A673 (cell line): ENCODE data around the gene ZNF396. TPM values are rescaled to one million over a fixed set of nuclear protein-coding genes. Genes with fewer than 3 reads are reported as not detected.

ENCODE experiments used
- BruUV-seq: library from RNA; stranded (reverse); fragments of 400-500 nt; replicated peaks from 2 replicates; lab custom pipeline; 2021; lab: Mats Ljungman, UMichigan
- CTCF ChIA-PET: fragments of 300-600 bp; sonication (Branson Sonifier 250); formaldehyde crosslinking; loops from one replicate; lab custom pipeline; 2022; ENCODE audit warnings: antibody characterized with exemption; lab: Charles Lee
- POLR2A ChIA-PET: fragments of 300-600 bp; sonication (Branson Sonifier 250); formaldehyde crosslinking; loops from one replicate; lab custom pipeline; 2022; ENCODE audit warnings: antibody characterized with exemption; ENCODE audit not compliant: low non-redundant PET; lab: Charles Lee
- DNase-seq: peaks from one replicate; pipeline ENCODE4 v3.0.0-alpha.2; 2015; ENCODE audit warnings: low spot score
- H3K27ac ChIP-seq: fragments of 200-600 bp; sonication (generic); 2 replicates; pipeline ENCODE4 v1.5.1; 2016; ENCODE audit warnings: mixed run types, low read depth, mild to moderate bottlenecking, mixed read lengths, antibody characterized with exemption, low read length; ENCODE audit not compliant: poor library complexity, severe bottlenecking
- H3K27me3 ChIP-seq: fragments of 200-600 bp; sonication (generic); replicated peaks from 2 replicates; pipeline ENCODE4 v1.6.1; 2017; ENCODE audit warnings: mixed run types, low read depth, mild to moderate bottlenecking, mixed read lengths, antibody characterized with exemption, low read length; ENCODE audit not compliant: insufficient read depth, poor library complexity
- H3K36me3 ChIP-seq: fragments of 200-600 bp; sonication (generic); 2 replicates; pipeline ENCODE4 v1.6.1; 2016; ENCODE audit warnings: mixed run types, mild to moderate bottlenecking, mixed read lengths, antibody characterized with exemption, low read length; ENCODE audit not compliant: insufficient read depth, poor library complexity, severe bottlenecking
- H3K4me1 ChIP-seq: fragments of 200-600 bp; sonication (generic); 2 replicates; pipeline ENCODE4 v1.6.1; 2017; ENCODE audit warnings: mixed run types, mild to moderate bottlenecking, mixed read lengths, antibody characterized with exemption, low read length; ENCODE audit not compliant: insufficient read depth, poor library complexity, severe bottlenecking
- H3K4me3 ChIP-seq: fragments of 200-600 bp; sonication (generic); 2 replicates; pipeline ENCODE4 v1.5.1; 2016; ENCODE audit warnings: low read depth, mixed run types, mild to moderate bottlenecking, mixed read lengths, low read length; ENCODE audit not compliant: poor library complexity, severe bottlenecking
- H3K9me3 ChIP-seq: fragments of 200-600 bp; sonication (generic); 2 replicates; pipeline ENCODE4 v1.6.1; 2016; ENCODE audit warnings: mixed run types, low read depth, mild to moderate bottlenecking, mixed read lengths, antibody characterized with exemption, low read length; ENCODE audit not compliant: poor library complexity, severe bottlenecking
- EZH2 ChIP-seq: fragments of 200-600 bp; sonication (generic); IDR thresholded peaks from 2 replicates; pipeline ENCODE4 v1.6.1; 2017; ENCODE audit warnings: borderline replicate concordance, low read depth, mild to moderate bottlenecking, mixed read lengths, antibody characterized with exemption, low read length; ENCODE audit not compliant: poor library complexity, severe bottlenecking
- intact Hi-C: fragments of 100-400 bp; cut with micrococcal nuclease; formaldehyde crosslinking; loops from one replicate; pipeline ENCODE4 v1.10.0; 2022; ENCODE audit not compliant: unreplicated experiment
- total RNA-seq: library from RNA; stranded (reverse); gene quantifications from 2 replicates; pipeline ENCODE4 v1.2.3, GENCODE V29; 2021
- TF ChIP-seq, protein P1 (sequence below): fragments of 300-800, 200-600 bp; sonication (generic); conservative IDR thresholded peaks from 2 replicates; pipeline ENCODE4 v1.5.1; 2017; ENCODE audit warnings: low read depth, mild to moderate bottlenecking, antibody characterized with exemption, low read length, moderate library complexity, mixed read lengths

Gene ZNF396
- total RNA-seq, 1 experiment from 2014 or later: 0.84 TPM

DNA sequence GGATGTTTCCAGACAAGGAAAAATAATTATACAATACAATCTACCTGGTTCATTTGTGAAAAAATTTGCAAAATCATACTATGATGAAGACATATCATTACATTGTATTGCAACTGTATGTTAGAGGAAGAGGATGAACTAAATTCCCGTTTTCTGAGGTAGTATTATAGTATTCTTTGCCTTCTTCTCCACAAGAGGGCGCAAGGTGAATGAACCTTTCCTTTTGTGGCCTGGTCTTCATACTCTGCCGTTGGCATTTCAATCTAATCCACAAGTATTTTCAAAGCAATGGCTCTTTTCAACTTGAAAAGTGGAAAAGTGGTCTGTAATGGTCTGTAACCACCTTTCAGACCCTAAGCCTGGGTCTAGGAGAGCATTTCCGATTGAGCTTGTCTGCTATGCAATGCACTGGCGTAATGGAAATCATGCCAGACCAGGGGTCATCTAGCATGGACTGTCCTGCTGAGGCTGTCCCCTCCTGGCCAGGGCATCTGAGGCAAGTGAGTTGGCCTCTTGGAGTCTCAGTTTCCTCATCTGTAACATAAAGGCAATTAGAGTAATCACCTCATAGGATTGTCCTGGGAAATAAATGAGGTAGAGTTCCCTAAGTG, 30.8 kb upstream of the ZNF396 start:
- Histone ChIP-seq H3K27me3 (peaks cover 5% of the 10 kb centered on the region), H3K4me1 (no peaks in the 10 kb centered on the region), H3K27ac (no peak overlapping the region), H3K36me3 (no peaks in the 10 kb centered on the region), H3K9me3 (no peaks in the 10 kb centered on the region), H3K4me3 (no peak overlapping the region)
- ChIA-PET POLR2A (no interaction called here), CTCF (no interaction called here)
- peak; percentile 80 for DNase-seq
- no TSS peak for BruUV-seq
- intact Hi-C loops: loop anchor here (2.0 to 10.0 kb wide), 4 partner anchors 91 to 877 kb away; no protein-coding TSS in a partner anchor
- TF ChIP-seq, protein P1, sequence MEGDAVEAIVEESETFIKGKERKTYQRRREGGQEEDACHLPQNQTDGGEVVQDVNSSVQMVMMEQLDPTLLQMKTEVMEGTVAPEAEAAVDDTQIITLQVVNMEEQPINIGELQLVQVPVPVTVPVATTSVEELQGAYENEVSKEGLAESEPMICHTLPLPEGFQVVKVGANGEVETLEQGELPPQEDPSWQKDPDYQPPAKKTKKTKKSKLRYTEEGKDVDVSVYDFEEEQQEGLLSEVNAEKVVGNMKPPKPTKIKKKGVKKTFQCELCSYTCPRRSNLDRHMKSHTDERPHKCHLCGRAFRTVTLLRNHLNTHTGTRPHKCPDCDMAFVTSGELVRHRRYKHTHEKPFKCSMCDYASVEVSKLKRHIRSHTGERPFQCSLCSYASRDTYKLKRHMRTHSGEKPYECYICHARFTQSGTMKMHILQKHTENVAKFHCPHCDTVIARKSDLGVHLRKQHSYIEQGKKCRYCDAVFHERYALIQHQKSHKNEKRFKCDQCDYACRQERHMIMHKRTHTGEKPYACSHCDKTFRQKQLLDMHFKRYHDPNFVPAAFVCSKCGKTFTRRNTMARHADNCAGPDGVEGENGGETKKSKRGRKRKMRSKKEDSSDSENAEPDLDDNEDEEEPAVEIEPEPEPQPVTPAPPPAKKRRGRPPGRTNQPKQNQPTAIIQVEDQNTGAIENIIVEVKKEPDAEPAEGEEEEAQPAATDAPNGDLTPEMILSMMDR: peak; percentile 84
- TF ChIP-seq EZH2: no peak

- Histone ChIP-seq H3K9me3 (no peaks in the 10 kb centered on the region), H3K4me3 (no peak overlapping the region), H3K36me3 (no peaks in the 10 kb centered on the region), H3K27ac (no peak overlapping the region), H3K27me3 (peaks cover 5% of the 10 kb centered on the region), H3K4me1 (no peaks in the 10 kb centered on the region)
- ChIA-PET CTCF (interaction anchor here (0.6 kb wide), 1 partner anchor 460 kb away, joined by 5 read pairs; no protein-coding TSS in a partner anchor), POLR2A (no interaction called here)
- DNase-seq: no peak
- intact Hi-C loops: loop anchor here (5.0 to 10.0 kb wide), 3 partner anchors 351 to 878 kb away; no protein-coding TSS in a partner anchor
- no TSS peak for BruUV-seq
- no peak for TF ChIP-seq EZH2
- TF ChIP-seq, protein P1: no peak
Observed at GRCh38 chr18:35406666-35407065, 29.5 kb upstream of the ZNF396 start.

- CTCF ChIA-PET: interaction anchor here (1.7 kb wide), 1 partner anchor 11 kb away, joined by 4 read pairs; no protein-coding TSS in a partner anchor
- Histone ChIP-seq H3K4me3 (no peak overlapping the region), H3K4me1 (no peaks in the 10 kb centered on the region), H3K27ac (no peak overlapping the region), H3K9me3 (no peaks in the 10 kb centered on the region), H3K36me3 (no peaks in the 10 kb centered on the region), H3K27me3 (no peaks in the 10 kb centered on the region)
- POLR2A ChIA-PET: no interaction called here
- no peak for TF ChIP-seq EZH2
- TF ChIP-seq, protein P1: no peak
- no TSS peak for BruUV-seq
- DNase-seq: peak; percentile 14
- intact Hi-C loops: no loop called here
Observed at GRCh38 chr18:35397976-35398375, 20.8 kb upstream of the ZNF396 start.
